ENCODE data around the gene POLR2L.
A peak's percentile ranks its signal among the peaks of the same experiment; 100 is the strongest.

The POLR2L gene

GRCh38 chr11:842370-843002 lies at the start of gene POLR2L, which contains the start of gene TSPAN4:
POLR2L (minus strand) TSS chr11:842529; CDS start chr11:842508, 21 bp downstream.
TSPAN4 (plus strand) TSS chr11:842852; CDS start chr11:850305, 7,453 bp downstream.
- peak; percentile 89 for DNase-seq

- no peak for DNase-seq
Observed at GRCh38 chr11:890794-891540, 48.6 kb upstream of the POLR2L start.

GRCh38 chr11:889687-890475 lies 47.6 kb upstream of the POLR2L start:
- DNase-seq: no peak

GRCh38 chr11:889257-889656 lies 46.9 kb upstream of the POLR2L start:
- DNase-seq: no peak

- no peak for DNase-seq
Observed at GRCh38 chr11:888310-889212, 46.2 kb upstream of the POLR2L start.

- no peak for DNase-seq
Observed at GRCh38 chr11:887589-887988, 45.3 kb upstream of the POLR2L start.

GRCh38 chr11:886568-886967 lies 44.2 kb upstream of the POLR2L start:
- DNase-seq: no peak

GRCh38 chr11:884578-885070 lies 42.3 kb upstream of the POLR2L start:
- no peak for DNase-seq

- no peak for DNase-seq
Observed at GRCh38 chr11:883527-883926, 41.2 kb upstream of the POLR2L start.

- DNase-seq: no peak
Observed at GRCh38 chr11:882596-882995, 40.3 kb upstream of the POLR2L start.

GRCh38 chr11:880447-880846 lies 38.1 kb upstream of the POLR2L start:
- no peak for DNase-seq

GRCh38 chr11:877565-877964 lies 35.2 kb upstream of the POLR2L start:
- DNase-seq: peak; percentile 25

GRCh38 chr11:876545-876944 lies 34.2 kb upstream of the POLR2L start:
- no peak for DNase-seq

- no peak for DNase-seq
Observed at GRCh38 chr11:875769-876301, 33.5 kb upstream of the POLR2L start.

- DNase-seq: no peak
Observed at GRCh38 chr11:875203-875602, 32.9 kb upstream of the POLR2L start.

GRCh38 chr11:873706-874105 lies 31.4 kb upstream of the POLR2L start:
- DNase-seq: no peak

GRCh38 chr11:872799-873198 lies 30.5 kb upstream of the POLR2L start:
- DNase-seq: no peak

GRCh38 chr11:871472-871871 lies 29.1 kb upstream of the POLR2L start:
- DNase-seq: no peak

- DNase-seq: no peak
Observed at GRCh38 chr11:870418-870817, 28.1 kb upstream of the POLR2L start.

GRCh38 chr11:870127-870413 lies 27.7 kb upstream of the POLR2L start:
- no peak for DNase-seq

- DNase-seq: no peak
Observed at GRCh38 chr11:869399-870126, 27.2 kb upstream of the POLR2L start.

GRCh38 chr11:868802-869201 lies 26.5 kb upstream of the POLR2L start:
- DNase-seq: no peak
